ENCODE results near the gene GPAT2. TPM values are rescaled to one million over a fixed set of nuclear protein-coding genes. Genes with fewer than 3 reads are reported as not detected.
"Not testable (repeated sequence)": the region's sequence is repeated elsewhere in the genome, so short reads cannot be mapped to it uniquely, and the experiment has no call there.

Gene GPAT2
- total RNA-seq, 4 donors from 2014 or later, result 1.2 to 7.5 (median 2.6) TPM

DNA sequence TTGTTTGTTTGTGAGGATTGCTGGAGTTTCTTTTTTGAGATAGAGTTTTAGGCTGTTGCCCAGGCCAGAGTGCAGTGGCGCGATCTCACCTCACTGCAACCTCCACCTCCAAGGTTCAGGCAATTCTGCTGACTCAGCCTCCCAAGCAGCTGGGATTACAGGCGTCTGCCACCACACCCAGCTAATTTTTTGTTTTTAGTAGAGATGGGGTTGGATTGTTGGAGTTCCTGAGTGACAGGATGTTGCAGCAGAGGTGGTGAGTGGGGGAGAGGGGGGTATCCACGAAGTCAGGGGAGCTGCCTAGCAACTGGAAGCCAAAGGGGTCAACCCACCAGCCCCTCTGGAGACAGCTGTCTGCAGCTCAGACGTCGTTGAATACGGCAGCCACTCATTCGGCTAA is 35.2 kb upstream of the GPAT2 start:
- DNase-seq; H3K36me3 ChIP-seq; intact Hi-C loops (cut with DNase I); H3K9me3 ChIP-seq; H3K27ac ChIP-seq; H3K27me3 ChIP-seq; H3K4me3 ChIP-seq (replicated peaks in 1 of 3): not testable (repeated sequence)
- peaks cover 19 to 35% of the 10 kb centered on the region in 2 donors for H3K4me1 ChIP-seq
- WGBS, 2 donors, result 65 to 68% methylated on average over 5 to 6 of the region's 8 CpGs

- 36 to 50% methylated on average over 7 to 9 of the region's 9 CpGs for WGBS, 2 donors
- intact Hi-C loops (cut with DNase I), result not testable (repeated sequence)
- DNase-seq, result peak; percentile 47 to 56
Measured at GRCh38 chr2:96067902-96068581, 33.3 kb upstream of the GPAT2 start.

DNA sequence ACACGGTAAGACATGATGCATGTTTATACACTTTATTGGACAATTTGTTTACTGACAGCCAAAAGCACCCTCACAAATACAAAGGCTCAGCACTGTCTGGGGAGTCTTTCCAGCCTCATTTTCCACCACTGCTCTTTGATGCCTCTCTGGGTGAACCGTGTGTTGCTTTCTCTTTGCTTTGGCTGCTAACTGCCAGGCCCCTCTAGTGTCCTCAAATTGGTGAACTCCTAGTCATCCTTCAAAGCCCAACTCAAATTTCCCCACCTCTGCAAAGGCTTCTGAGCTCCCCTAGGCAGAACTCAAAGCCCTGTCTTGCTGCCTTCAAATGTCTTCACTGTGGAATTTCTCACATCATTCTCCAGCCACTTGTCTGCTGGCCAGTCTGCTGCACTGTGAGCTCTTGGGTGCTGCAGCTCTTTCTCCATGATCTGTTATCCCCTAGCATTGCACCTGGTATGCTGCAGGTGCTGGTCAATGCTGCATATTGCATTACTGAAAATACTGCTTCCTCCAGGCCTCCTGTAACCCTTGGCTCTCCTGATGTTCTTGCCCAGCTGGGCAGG is 32.5 kb upstream of the GPAT2 start:
- H3K27ac ChIP-seq; DNase-seq; H3K9me3 ChIP-seq; H3K36me3 ChIP-seq; intact Hi-C loops (cut with DNase I); H3K4me3 ChIP-seq (replicated peaks in 1 of 3); H3K27me3 ChIP-seq: not testable (repeated sequence)
- H3K4me1 ChIP-seq, result peaks cover 4 to 21% of the 10 kb centered on the region in 2 donors
- WGBS, 2 donors, result 82 to 96% methylated on average over 2 of the region's 2 CpGs

More at GRCh38 chr2:96067902-96068581, 33.3 kb upstream of the GPAT2 start:
- not testable (repeated sequence) for H3K4me3 ChIP-seq (replicated peaks in 1 of 3); H3K9me3 ChIP-seq; H3K36me3 ChIP-seq; H3K27me3 ChIP-seq; H3K27ac ChIP-seq
- peaks cover 13 to 28% of the 10 kb centered on the region in 2 donors for H3K4me1 ChIP-seq

DNA sequence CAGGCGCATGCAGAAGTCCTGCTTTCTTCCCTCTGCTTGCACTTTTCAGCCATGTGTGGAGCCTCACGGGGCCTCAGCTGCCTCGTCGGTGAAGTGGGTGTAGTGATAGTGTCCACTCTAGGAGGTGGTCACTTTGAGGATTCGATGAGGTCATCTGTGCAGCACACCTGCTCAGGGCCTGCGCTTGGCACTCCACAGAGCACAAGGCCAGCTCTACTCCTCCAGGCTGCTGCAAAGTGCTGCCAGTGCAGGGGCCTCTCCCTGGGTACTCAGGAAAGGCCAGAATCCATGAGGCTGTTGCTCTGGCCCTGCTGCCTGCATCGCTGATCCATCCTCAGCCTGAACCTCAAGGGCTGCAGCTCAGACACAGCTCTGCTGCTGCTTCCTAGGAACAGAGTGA is 31.8 kb upstream of the GPAT2 start:
- intact Hi-C loops (cut with DNase I); H3K27me3 ChIP-seq; H3K9me3 ChIP-seq; H3K36me3 ChIP-seq; H3K4me3 ChIP-seq (replicated peaks in 1 of 3); H3K27ac ChIP-seq; DNase-seq: not testable (repeated sequence)
- 85% methylated on average over 6 of the region's 7 CpGs; no CpG with 5 or more reads in 1 of the 2 donors for WGBS, 2 donors
- H3K4me1 ChIP-seq, result peaks cover 0 to 16% of the 10 kb centered on the region in 2 donors

- peak; percentile 37 to 42 for DNase-seq
- peaks cover 0 to 16% of the 10 kb centered on the region in 2 donors for H3K4me1 ChIP-seq
- H3K36me3 ChIP-seq; H3K27ac ChIP-seq; intact Hi-C loops (cut with DNase I); H3K4me3 ChIP-seq (replicated peaks in 1 of 3); H3K27me3 ChIP-seq; H3K9me3 ChIP-seq: not testable (repeated sequence)
- WGBS, 2 donors, result 54 to 81% methylated on average over 4 of the region's 4 CpGs
Measured at GRCh38 chr2:96065954-96066353, 31.2 kb upstream of the GPAT2 start.

GRCh38 chr2:96065381-96065930 is 30.7 kb upstream of the GPAT2 start:
- TF ChIP-seq, protein P1, sequence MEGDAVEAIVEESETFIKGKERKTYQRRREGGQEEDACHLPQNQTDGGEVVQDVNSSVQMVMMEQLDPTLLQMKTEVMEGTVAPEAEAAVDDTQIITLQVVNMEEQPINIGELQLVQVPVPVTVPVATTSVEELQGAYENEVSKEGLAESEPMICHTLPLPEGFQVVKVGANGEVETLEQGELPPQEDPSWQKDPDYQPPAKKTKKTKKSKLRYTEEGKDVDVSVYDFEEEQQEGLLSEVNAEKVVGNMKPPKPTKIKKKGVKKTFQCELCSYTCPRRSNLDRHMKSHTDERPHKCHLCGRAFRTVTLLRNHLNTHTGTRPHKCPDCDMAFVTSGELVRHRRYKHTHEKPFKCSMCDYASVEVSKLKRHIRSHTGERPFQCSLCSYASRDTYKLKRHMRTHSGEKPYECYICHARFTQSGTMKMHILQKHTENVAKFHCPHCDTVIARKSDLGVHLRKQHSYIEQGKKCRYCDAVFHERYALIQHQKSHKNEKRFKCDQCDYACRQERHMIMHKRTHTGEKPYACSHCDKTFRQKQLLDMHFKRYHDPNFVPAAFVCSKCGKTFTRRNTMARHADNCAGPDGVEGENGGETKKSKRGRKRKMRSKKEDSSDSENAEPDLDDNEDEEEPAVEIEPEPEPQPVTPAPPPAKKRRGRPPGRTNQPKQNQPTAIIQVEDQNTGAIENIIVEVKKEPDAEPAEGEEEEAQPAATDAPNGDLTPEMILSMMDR (IDR thresholded peaks at IDR 0.05), result no peak
- no peak for TF ChIP-seq POLR2A (IDR thresholded peaks at IDR 0.05)
- WGBS, 2 donors, result 58 to 62% methylated on average over 4 of the region's 4 CpGs
- Histone ChIP-seq H3K4me3 (replicated peaks in 1 of 3) (no peak overlapping the region), H3K27ac (no peak overlapping the region), H3K36me3 (no peaks in the 10 kb centered on the region), H3K27me3 (no peaks in the 10 kb centered on the region), H3K4me1 (peaks cover 0 to 16% of the 10 kb centered on the region in 2 donors), H3K9me3 (no peaks in the 10 kb centered on the region)
- DNase-seq, result no peak
- intact Hi-C loops (cut with DNase I), result no loop called here

GRCh38 chr2:96064760-96065159 is 30.0 kb upstream of the GPAT2 start:
- DNase-seq; H3K27ac ChIP-seq; H3K36me3 ChIP-seq; H3K4me3 ChIP-seq (replicated peaks in 1 of 3); H3K27me3 ChIP-seq; intact Hi-C loops (cut with DNase I); H3K9me3 ChIP-seq: not testable (repeated sequence)
- peaks cover 0 to 16% of the 10 kb centered on the region in 2 donors for H3K4me1 ChIP-seq

DNA sequence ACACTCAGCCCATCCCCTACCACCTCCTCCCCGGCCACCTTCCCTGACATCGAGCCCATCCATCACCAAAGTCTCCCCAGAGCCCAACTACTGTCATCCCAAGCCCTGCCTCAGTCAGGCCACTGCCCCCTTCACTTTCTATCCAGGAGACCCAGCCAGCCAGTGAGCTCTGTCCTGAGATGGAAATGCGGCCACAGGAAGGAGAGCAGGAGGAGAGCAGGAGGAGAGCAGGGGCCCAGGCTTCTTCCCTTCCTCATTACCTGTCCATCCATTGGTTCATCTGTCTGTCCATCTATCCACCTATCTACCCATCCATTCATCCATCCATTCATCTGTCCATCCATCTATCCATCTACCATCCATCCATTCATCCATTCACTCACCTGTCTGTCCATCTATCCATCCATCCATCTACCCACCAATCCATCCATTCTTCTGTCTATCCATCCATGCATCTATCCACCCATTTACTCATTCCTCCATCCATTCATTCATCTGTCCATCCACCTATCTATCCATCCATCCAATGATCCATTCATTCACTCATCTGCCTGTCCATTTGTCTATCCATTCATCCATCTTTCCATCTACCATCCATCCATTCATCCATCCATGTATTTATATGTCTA is 29.4 kb upstream of the GPAT2 start:
- WGBS, 2 donors, result 91 to 98% methylated on average over 1 to 2 of the region's 3 CpGs
- H3K9me3 ChIP-seq; H3K27me3 ChIP-seq; DNase-seq; H3K27ac ChIP-seq; H3K4me3 ChIP-seq (replicated peaks in 1 of 3); H3K36me3 ChIP-seq; intact Hi-C loops (cut with DNase I): not testable (repeated sequence)
- peaks cover 0 to 16% of the 10 kb centered on the region in 2 donors for H3K4me1 ChIP-seq

Data from thyroid gland (tissue), 4 donors.